ENCODE data around the gene ATP1A4.

DNA sequence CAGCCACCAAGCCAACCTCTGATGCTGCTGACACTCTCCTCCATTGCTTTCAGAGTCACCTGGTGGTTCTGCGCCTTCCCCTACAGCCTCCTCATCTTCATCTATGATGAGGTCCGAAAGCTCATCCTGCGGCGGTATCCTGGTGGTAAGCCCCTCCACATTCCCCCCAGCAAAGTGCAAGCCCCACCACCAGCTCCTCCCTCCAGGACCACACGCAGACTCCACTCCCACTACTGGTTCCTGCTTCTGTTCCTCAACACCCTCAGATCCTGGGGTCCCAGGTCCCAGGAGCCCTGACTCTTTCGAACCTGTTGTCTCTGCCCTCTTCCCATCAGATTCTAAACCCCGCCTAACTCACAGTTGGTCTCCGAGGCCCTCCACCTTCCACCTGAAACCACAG is 11.6 kb upstream of the ATP1A4 start:
- TF ChIP-seq CTCF (IDR thresholded peaks at IDR 0.05; ENCODE audit: borderline replicate concordance, extremely low read depth, low read length, poor library complexity, severe bottlenecking) (no peak), EZH2 (IDR thresholded peaks at IDR 0.05; ENCODE audit: borderline replicate concordance, low read depth, low read length, severe bottlenecking) (no peak)

All from DND-41 (cell line).